GM18498 (cell line): ENCODE measurements around the gene APOL4.
"Not testable (repeated sequence)": the region's sequence is repeated elsewhere in the genome, so short reads cannot be mapped to it uniquely, and the experiment has no call there.

Experiments used
- ATAC-seq: cut with Tn5 transposase; IDR thresholded peaks from one replicate; pipeline ENCODE4 v1.9.1; 2021; ENCODE audit warnings: mild to moderate bottlenecking, moderate library complexity; ENCODE audit not compliant: unreplicated experiment

The APOL4 gene

DNA sequence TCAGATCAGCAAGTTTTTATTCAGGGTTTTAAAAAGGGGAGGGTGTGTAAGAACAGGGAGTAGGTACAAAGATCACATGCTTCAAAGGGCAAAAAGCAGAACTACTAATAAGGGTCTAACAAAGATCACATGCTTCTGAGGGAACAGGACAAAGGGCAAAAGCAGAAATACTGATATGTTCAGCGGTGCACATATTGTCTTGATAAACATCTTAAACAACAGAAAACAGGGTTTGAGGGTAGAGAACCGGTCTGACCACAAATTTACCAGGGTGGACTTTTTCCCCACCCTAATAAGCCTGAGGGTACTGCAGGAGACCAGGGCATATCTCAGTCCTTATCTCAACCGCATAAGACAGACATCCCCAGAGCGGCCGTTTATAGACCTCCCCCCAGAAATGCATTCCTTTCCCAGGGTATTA is 7.9 kb upstream of the APOL4 start:
- ATAC-seq, result not testable (repeated sequence)

DNA sequence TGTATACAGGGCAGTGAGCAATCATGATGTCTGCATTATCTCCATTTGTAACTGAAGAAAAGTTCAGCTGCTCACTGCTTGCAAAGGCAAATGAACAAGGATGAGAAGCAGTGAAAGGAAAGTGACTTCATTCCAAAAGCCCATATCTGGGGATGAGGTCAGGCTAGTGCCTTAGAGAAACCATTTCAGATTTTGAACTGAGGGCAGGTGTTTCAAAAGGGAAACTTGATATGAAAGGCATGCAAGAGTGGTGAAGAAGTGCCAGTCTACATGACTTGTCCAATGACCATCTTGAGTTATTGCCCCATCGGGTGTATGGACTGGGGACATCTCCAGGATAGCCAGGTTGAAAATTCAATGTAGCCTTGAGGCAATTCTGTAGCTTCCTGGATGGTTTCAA is 7.3 kb upstream of the APOL4 start:
- no peak for ATAC-seq

GRCh38 chr22:36208162-36208765 is 6.7 kb upstream of the APOL4 start:
- ATAC-seq, result no peak

GRCh38 chr22:36206255-36206654 is 4.6 kb upstream of the APOL4 start:
- ATAC-seq, result no peak

DNA sequence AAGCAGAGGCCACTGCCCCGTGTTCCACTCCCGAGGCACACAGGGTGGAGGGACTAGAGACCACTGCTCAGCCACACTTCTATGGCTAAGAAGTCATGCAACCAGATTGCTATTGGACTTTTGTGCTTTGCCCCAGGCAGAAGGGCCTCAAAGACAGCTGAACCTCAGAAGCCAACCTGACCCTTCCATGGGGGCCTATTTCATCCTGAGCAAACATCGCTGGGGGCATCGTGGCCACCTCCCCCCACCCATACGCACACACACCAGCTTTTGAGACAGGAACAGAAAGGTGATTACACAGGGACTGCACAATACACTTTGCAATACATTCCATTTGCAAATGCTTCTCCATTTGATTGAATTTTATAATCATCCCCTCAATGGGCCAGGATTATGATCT is 4.0 kb upstream of the APOL4 start:
- ATAC-seq, result not testable (repeated sequence)

- ATAC-seq, result no peak
Measured at GRCh38 chr22:36204632-36205015, 3.0 kb upstream of the APOL4 start.

- no peak for ATAC-seq
Measured at GRCh38 chr22:36204001-36204631, 2.5 kb upstream of the APOL4 start.

- not testable (repeated sequence) for ATAC-seq
Measured at GRCh38 chr22:36203441-36203840, 1.8 kb upstream of the APOL4 start.

GRCh38 chr22:36202906-36203305 is 1.3 kb upstream of the APOL4 start:
- not testable (repeated sequence) for ATAC-seq

GRCh38 chr22:36201025-36201424 is 584 bp downstream of the APOL4 start:
- ATAC-seq, result not testable (repeated sequence)

DNA sequence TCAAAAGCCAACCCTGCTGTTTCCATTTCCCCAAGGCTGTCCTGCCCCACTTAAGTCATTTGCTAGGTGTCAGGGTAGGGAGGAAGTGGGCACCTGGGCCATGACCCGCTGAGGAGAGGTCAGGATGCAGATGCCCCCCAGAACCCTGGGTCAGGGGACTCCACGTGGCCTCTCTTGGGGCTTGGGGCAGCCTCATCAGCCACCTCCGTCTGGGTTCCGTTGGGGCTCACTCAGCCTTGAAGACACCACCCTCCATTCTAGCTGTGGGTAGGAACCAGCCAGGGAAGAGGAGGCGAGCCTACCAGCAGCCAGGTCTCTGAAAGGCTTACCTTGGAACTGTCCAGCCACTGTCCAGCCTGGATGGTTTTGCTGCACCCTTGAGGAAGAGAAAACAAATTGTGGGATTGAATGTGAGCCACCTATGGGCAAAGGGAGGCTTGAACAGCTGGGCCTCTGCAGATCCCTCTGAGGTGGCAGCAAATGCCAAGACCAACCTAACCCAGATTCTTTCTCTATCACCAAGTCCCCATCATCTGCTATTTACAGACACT is 2.5 kb downstream of the APOL4 start:
- ATAC-seq, result no peak

DNA sequence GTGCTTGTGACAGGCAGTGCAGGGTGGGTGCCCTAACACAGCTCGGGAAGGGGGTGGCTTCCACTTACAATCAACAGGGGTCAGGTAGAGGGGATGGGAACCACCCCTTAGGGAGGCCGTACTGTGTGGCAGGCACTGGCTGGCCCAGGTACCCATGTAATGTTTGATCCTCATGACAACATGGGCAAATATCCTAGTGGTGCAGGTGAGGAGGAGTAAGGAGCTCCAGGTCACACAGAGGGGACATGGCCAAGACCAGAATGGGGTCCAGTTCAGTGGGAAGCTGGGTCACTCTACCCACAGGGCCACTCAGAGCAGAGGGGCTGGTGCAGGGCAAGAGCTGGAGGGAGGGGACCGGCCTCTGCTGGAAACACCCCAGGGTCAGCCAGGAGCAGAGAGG is 3.1 kb downstream of the APOL4 start:
- no peak for ATAC-seq

GRCh38 chr22:36197514-36198146 is 4.0 kb downstream of the APOL4 start:
- no peak for ATAC-seq

- ATAC-seq, result no peak
Measured at GRCh38 chr22:36197065-36197440, 4.6 kb downstream of the APOL4 start.

DNA sequence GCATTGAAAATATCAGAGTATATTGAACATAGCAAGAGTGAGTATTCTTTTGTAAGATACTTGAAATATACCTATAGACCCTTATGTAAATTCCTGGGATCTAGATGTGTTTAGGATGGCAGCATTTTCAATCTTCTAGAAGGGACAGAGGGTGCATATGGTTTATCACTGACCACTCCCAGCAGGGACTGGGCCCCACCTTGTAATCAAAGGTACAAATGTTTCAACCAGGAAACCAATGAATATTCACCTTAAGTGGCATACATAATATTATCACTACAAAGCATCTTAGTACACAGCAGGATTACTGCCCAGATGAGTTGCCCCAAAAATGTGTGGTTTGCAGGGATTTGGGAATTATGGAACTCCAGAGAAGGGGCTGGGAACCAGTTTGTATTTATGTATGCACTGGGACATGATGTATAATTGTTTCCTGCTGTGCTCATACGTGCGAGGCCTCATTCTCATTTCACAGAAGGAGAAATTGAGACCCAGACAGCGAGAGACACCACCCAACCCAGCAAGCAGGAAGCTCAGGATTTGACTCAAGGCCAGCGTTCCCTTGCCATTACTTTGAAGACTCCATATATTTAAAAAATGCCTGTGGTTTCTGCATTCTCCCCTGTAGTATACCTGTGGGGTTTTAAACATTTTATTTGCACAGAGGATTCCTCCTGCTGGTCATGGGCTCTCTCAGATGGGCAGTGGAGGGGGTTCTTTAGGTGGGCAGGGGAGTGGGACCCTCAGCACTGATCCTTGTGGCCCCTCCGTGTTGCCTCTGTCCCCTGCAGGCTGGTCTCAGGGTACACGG is 5.2 kb downstream of the APOL4 start:
- no peak for ATAC-seq

DNA sequence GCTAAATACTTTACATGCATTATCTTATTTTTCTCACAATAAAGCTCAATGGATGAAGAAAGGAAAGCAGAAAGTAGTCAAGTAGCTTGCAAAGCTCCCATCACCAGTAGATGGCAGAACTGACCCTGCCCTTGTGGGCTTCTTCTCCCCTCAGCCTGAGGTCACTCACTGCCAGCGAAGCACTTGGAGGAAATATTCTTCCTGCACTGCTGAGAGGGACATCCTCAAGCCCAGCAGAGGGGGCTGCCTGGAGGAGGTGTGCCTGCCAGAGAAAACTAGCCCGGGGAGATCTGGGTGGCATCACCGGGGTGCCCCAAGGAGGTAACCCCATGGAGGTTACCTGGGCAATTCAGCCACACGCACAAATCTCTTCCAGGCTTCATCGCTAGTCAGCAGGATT is 6.6 kb downstream of the APOL4 start:
- ATAC-seq, result no peak

DNA sequence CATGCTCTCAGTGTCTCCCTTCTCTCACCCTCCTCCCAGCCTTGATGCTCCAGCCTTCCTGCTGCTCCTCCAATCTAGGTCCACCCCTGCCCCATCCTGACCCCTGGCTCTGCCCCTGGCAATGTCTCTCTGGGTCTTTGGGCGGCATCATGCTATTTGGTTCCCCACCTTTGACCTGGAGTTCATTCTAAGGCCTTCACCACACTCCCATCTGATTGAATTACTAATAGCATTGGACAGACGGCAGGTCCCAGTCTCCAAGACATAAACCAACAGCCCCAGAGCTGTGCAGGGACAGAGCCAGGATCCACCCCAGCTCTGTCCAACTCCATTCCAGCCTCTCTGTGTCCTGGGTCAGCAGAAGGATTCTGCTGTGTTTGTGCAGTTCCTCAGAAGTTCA is 7.2 kb downstream of the APOL4 start:
- ATAC-seq, result no peak

DNA sequence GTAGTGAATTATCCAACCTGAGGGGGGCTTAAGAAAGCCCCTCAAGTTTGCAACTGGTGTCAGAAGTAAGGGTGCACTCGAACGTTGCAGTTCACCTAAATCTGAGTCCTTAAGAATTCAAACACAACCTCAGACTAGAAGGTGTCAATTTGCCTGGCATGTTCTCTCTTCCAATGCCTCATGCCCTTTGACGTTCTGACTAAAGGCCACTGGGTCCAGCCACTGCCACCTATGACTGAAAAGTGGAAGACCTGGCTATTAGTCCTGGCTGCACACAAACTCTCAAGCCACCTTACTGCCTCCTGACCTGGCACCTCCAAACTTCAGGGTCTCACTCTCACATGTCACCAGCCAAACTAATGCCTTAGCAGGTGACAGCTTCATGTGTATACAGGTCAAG is 8.0 kb downstream of the APOL4 start:
- no peak for ATAC-seq

DNA sequence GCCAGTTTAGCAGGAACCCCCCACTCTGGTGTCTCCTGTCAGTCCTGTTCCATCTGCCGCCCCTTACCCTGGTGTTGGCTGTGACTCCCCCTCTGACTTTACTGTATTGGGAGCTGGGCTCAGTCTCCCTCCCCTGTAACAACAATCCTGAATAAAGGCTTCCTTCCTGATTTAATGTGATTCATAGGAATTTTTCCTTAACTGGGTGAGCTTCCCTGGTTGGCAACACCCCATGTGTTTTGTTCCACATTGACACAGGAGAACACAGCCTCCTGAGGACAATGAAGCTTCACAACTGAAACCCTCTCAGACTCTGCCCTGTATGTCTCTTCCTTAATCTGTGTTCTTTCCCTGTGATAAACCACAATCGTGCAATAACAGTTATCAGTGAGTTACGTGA is 8.4 kb downstream of the APOL4 start:
- no peak for ATAC-seq

GRCh38 chr22:36192542-36192941 is 9.1 kb downstream of the APOL4 start:
- no peak for ATAC-seq

DNA sequence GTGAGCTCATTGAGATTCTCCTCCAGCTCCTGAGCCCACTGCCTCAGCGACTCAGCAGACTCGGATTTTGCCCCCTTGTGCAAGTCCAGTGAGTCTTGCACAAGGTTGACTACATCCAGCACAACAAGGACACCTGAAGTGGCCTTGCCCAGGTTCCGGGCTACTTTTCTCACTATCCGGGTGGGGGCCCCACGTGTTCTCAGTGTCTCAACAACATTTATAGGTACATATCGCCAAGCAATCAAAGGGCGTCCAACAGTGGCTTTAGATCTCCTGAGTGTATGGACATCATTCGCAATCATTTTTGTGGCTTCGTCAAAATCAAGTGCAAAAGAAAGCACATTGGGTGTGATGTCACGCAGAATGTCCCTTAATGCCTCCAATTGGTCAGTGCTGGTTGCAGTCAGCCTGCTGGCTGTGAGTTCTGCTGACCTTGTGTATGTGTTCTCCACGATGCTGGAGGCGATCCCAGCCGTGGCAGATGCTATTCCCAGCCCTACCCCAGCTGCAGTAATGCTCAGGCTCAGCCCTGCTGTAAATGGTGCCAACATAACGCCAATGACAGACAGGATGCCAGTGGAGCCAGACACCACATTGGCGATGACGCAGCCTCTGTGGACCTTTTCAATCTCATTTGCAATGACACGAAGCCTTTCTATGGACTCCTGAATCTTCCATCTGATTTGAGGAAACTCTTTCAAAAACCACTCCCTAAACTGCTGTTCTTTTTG is 10.3 kb downstream of the APOL4 start:
- ATAC-seq, result no peak
